K562 (cell line): ENCODE data around the gene CACNA2D2. TPM values are rescaled to one million over a fixed set of nuclear protein-coding genes. Genes with fewer than 3 reads are reported as not detected.

Experiments used
- CREM ChIP-seq: IDR thresholded peaks from 2 replicates; pipeline ENCODE4 v1.6.1; 2014; ENCODE audit warnings: antibody characterized with exemption, low read depth
- FOXK1 ChIP-seq: sonication (generic); formaldehyde crosslinking; IDR thresholded peaks from 2 replicates; pipeline ENCODE4 v1.8.0; 2022; ENCODE audit warnings: missing genetic modification reagents, mild to moderate bottlenecking, borderline replicate concordance
- GABPB1 ChIP-seq: sonication (generic); formaldehyde crosslinking; IDR thresholded peaks from 2 replicates; pipeline ENCODE4 v1.8.0; 2022; ENCODE audit warnings: mild to moderate bottlenecking, missing genetic modification reagents
- KDM5B ChIP-seq: fragments of 200-600 bp; sonication (generic); IDR thresholded peaks from 2 replicates; pipeline ENCODE4 v1.6.1; 2012; ENCODE audit warnings: low read depth, mild to moderate bottlenecking, moderate library complexity, low read length, control low read depth, inconsistent platforms; ENCODE audit not compliant: insufficient replicate concordance
- MAFG ChIP-seq: fragments of 450-650 bp; conservative IDR thresholded peaks from 2 replicates; pipeline ENCODE4 v1.6.1; 2016; ENCODE audit warnings: missing genetic modification characterization, missing compliant biosample characterization
- NEUROD1 ChIP-seq: fragments of 150-350 bp; IDR thresholded peaks from 2 replicates; pipeline ENCODE4 v1.6.1; 2014; ENCODE audit warnings: borderline replicate concordance, low read length, low read depth; ENCODE audit not compliant: partially characterized antibody
- NFIX ChIP-seq: fragments of 250-450 bp; sonication (Bioruptor Pico); IDR thresholded peaks from 2 replicates; pipeline ENCODE4 v1.4.0; 2020; ENCODE audit warnings: low read depth, mild to moderate bottlenecking, moderate library complexity
- NFYB ChIP-seq: IDR thresholded peaks from 2 replicates; pipeline ENCODE4 v1.6.1; 2011; ENCODE audit warnings: mild to moderate bottlenecking, moderate library complexity; ENCODE audit not compliant: insufficient read length; ENCODE audit errors: extremely low read depth
- NRF1 ChIP-seq, 2 experiments: fragments of 450-650 bp; IDR thresholded peaks in 1 of 2; conservative IDR thresholded peaks in 1 of 2; 2 replicates each; pipeline ENCODE4 v1.6.1; 2014; ENCODE audit warnings: mild to moderate bottlenecking in 2 of 2
- PHF20 ChIP-seq: fragments of 450-650 bp; IDR thresholded peaks from 2 replicates; pipeline ENCODE4 v1.6.1; 2018; ENCODE audit not compliant: partially characterized antibody
- RBFOX2 ChIP-seq: fragments of 200-400 bp; formaldehyde crosslinking; IDR thresholded peaks from 2 replicates; pipeline ENCODE4 v1.6.1; 2017; ENCODE audit warnings: low read depth, mild to moderate bottlenecking, low read length, moderate library complexity
- SRF ChIP-seq, 2 experiments: fragments of 250-450, 450-650 bp in 1 of 2; sonication (Bioruptor Pico) in 1 of 2; sonication (generic) in 1 of 2; formaldehyde crosslinking; IDR thresholded peaks; 2 replicates each; pipeline versions ENCODE4 v1.5.0 to v1.5.1; 2020 to 2022; ENCODE audit warnings: mild to moderate bottlenecking in 1 of 2, missing genetic modification reagents in 1 of 2
- SUPT5H ChIP-seq: fragments of 450-650 bp; IDR thresholded peaks from 2 replicates; pipeline ENCODE4 v1.6.1; 2016
- TCF7L2 ChIP-seq: fragments of 150-350 bp; IDR thresholded peaks from 2 replicates; pipeline ENCODE4 v1.6.1; 2016; ENCODE audit warnings: low read depth, mild to moderate bottlenecking, low read length, moderate library complexity
- TEAD2 ChIP-seq: fragments of 450-650 bp; IDR thresholded peaks from 2 replicates; pipeline ENCODE4 v1.6.1; 2016; ENCODE audit warnings: missing genetic modification characterization, control low read depth, missing compliant biosample characterization
- TGIF2 ChIP-seq: sonication (generic); formaldehyde crosslinking; IDR thresholded peaks from 2 replicates; pipeline ENCODE4 v1.8.1; 2022; ENCODE audit warnings: mild to moderate bottlenecking, missing genetic modification reagents, moderate library complexity
- XRCC4 ChIP-seq: IDR thresholded peaks from one replicate; pipeline ENCODE4 v1.6.1; 2011; ENCODE audit not compliant: insufficient read depth, insufficient read length; ENCODE audit errors: extremely low read depth
- ZNF12 ChIP-seq: sonication (generic); formaldehyde crosslinking; IDR thresholded peaks from 2 replicates; pipeline ENCODE4 v1.4.0; 2020; ENCODE audit warnings: mild to moderate bottlenecking, missing genetic modification reagents
- ZNF217 ChIP-seq: sonication (generic); formaldehyde crosslinking; IDR thresholded peaks from 2 replicates; pipeline ENCODE4 v1.8.0; 2022; ENCODE audit warnings: mild to moderate bottlenecking, missing genetic modification reagents
- ZNF24 ChIP-seq: fragments of 450-650 bp; IDR thresholded peaks from 2 replicates; pipeline ENCODE4 v1.6.1; 2016
- ZNF77 ChIP-seq: fragments of 250-450 bp; sonication (Bioruptor Pico); IDR thresholded peaks from 2 replicates; pipeline ENCODE4 v1.5.0; 2020
- polyA plus RNA-seq, 8 experiments: library from polyadenylated mRNA; depleted of rRNA in 4 of 8; stranded (reverse) in 5 of 8; unstranded in 3 of 8; fragments of >200 nt; fragmentation: Nextera tagmentation in 2 of 8; fragmentation: Illumina TruSeq in 1 of 8; extraction: Ambion mirVana in 2 of 8; extraction: Trizol in 1 of 8; gene quantifications; 2 replicates each; pipeline versions ENCODE4 v1.2.1 to v1.2.3, GENCODE V29; 2011 to 2014; ENCODE audit warnings: inconsistent platforms in 1 of 8, missing spikeins in 1 of 8
- total RNA-seq, 7 experiments: library from RNA; depleted of rRNA in 6 of 7; stranded (reverse); fragments of >200 nt in 6 of 7; fragmentation: Illumina TruSeq in 2 of 7; extraction: Trizol in 2 of 7; gene quantifications; 2 replicates each; pipeline versions ENCODE4 v1.2.1 to v1.2.3, GENCODE V29; 2011 to 2021; ENCODE audit warnings: low replicate concordance in 1 of 7
- TF ChIP-seq, protein P1 (sequence below): fragments of 450-650 bp; formaldehyde crosslinking; IDR thresholded peaks from 2 replicates; pipeline ENCODE4 v1.4.0; 2020; ENCODE audit warnings: mild to moderate bottlenecking, mixed read lengths
- TF ChIP-seq, protein P2 (sequence below): fragments of 250-450 bp; sonication (Bioruptor Pico); IDR thresholded peaks from 2 replicates; pipeline ENCODE4 v1.9.0; 2021; ENCODE audit warnings: mild to moderate bottlenecking
- TF ChIP-seq, protein P3 (sequence below): fragments of 450-650 bp; IDR thresholded peaks from 2 replicates; pipeline ENCODE4 v1.6.1; 2016; ENCODE audit warnings: antibody characterized with exemption
- TF ChIP-seq, protein P4 (sequence below), 2 experiments: fragments of 450-650 bp in 1 of 2; sonication (generic) in 1 of 2; formaldehyde crosslinking in 1 of 2; IDR thresholded peaks in 1 of 2; conservative IDR thresholded peaks in 1 of 2; 2 replicates each; pipeline versions ENCODE4 v1.6.1 to v1.8.1; 2016 to 2023; ENCODE audit warnings: mild to moderate bottlenecking in 2 of 2, moderate library complexity in 2 of 2, inconsistent platforms in 1 of 2, missing genetic modification reagents in 1 of 2

CACNA2D2 gene
- total and polyA plus RNA-seq, 9 of the 15 experiments (the other 6 are each of a cell fraction or from before 2014, with no cell fraction given) = 0.11 to 0.58 (median 0.36) TPM; not detected in 2

DNA sequence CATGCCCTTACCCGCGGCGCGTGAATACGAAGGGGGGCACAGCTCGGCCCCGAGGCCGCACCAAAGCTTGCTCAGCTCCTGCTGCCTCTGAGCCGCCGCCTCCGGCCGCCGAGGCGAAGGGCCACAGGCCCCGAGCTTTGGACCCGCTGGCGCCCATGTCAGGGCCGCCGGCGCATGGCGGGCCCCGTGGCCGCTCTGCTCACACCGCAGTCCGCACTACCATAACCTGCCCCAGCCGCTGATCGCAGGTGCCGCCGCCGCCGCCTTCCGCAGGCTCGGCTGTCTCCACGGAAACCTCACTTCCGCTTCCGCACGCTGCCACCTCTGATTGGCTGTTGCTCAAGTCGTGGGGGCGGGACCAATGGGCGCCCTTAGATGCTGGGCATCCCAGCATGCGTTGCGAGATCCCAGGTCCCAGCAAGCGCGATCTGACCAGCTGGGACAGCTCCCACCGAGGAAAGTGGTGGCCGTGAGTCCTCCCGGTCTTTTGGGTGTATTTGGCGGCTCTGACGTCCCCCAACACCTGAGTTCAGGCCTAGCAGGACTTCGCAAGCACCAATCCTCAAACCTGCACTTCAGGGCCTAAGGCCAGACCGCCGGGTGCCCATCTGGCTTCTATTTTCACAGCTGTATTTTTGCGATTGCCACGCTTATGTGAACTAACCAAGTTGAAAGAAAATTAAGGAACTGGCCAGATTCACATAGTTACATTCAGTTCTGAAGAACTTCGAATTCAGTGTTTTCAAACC lies 175.3 kb downstream of the CACNA2D2 start, which contains the start of gene TUSC2 (continued):
- peak; percentile 25 for TF ChIP-seq NEUROD1
- peak; percentile 83 for TF ChIP-seq RBFOX2
- peak; percentile 60 for TF ChIP-seq KDM5B
- no peak for TF ChIP-seq TCF7L2
- TF ChIP-seq ZNF24 = no peak
- TF ChIP-seq CREM = peak; percentile 92
- peak; percentile 80 for TF ChIP-seq PHF20
- peak; percentile 33 for TF ChIP-seq SUPT5H
- TF ChIP-seq ZNF12 (CRISPR knock-in tag) = no peak; the same call in 1 of the 2 replicates
- TF ChIP-seq, protein P1, sequence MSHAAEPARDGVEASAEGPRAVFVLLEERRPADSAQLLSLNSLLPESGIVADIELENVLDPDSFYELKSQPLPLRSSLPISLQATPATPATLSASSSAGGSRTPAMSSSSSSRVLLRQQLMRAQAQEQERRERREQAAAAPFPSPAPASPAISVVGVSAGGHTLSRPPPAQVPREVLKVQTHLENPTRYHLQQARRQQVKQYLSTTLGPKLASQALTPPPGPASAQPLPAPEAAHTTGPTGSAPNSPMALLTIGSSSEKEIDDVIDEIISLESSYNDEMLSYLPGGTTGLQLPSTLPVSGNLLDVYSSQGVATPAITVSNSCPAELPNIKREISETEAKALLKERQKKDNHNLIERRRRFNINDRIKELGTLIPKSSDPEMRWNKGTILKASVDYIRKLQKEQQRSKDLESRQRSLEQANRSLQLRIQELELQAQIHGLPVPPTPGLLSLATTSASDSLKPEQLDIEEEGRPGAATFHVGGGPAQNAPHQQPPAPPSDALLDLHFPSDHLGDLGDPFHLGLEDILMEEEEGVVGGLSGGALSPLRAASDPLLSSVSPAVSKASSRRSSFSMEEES = no peak
- peak; percentile 92 for TF ChIP-seq NFYB
- TF ChIP-seq SRF (CRISPR knock-in tag; IDR thresholded peaks at IDR 0.05) = no peak
- TF ChIP-seq MAFG (tag) = no peak
- TF ChIP-seq ZNF77 (CRISPR knock-in tag) = no peak
- TF ChIP-seq ZNF217 = no peak
- no peak for TF ChIP-seq NFIX
- TF ChIP-seq TEAD2 (tag) = no peak
- TF ChIP-seq XRCC4 = no peak
- TF ChIP-seq, protein P2, sequence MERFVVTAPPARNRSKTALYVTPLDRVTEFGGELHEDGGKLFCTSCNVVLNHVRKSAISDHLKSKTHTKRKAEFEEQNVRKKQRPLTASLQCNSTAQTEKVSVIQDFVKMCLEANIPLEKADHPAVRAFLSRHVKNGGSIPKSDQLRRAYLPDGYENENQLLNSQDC (CRISPR knock-in tag) = no peak
- TF ChIP-seq, protein P3, sequence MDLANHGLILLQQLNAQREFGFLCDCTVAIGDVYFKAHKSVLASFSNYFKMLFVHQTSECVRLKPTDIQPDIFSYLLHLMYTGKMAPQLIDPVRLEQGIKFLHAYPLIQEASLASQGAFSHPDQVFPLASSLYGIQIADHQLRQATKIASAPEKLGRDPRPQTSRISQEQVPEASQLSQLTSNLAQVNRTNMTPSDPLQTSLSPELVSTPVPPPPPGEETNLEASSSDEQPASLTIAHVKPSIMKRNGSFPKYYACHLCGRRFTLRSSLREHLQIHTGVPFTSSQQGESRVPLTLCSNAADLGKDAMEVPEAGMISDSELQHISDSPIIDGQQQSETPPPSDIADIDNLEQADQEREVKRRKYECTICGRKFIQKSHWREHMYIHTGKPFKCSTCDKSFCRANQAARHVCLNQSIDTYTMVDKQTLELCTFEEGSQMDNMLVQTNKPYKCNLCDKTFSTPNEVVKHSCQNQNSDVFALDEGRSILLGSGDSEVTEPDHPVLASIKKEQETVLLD = no peak
- TF ChIP-seq, protein P4, sequence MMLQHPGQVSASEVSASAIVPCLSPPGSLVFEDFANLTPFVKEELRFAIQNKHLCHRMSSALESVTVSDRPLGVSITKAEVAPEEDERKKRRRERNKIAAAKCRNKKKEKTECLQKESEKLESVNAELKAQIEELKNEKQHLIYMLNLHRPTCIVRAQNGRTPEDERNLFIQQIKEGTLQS (IDR thresholded peaks at IDR 0.05) = no peak
- TF ChIP-seq, protein P4 (CRISPR knock-in tag; conservative IDR thresholded peaks at IDR 0.05) = no peak
- peak; percentile 93 for TF ChIP-seq GABPB1
- TF ChIP-seq TGIF2 = no peak; the same call in 1 of the 2 replicates
- 0 out of 2 replicates have a peak, but pooled peaks have one; percentile 33 for TF ChIP-seq FOXK1 (CRISPR knock-in tag)
- peak; percentile 62 to 67 for TF ChIP-seq NRF1 (conservative IDR thresholded peaks at IDR 0.05 in 1 of 2, IDR thresholded peaks at IDR 0.05 in 1 of 2)
